HEK293 (cell line): Measurements from ENCODE around the gene NECTIN2.

Experiments used
- CTCF ChIP-seq: fragments of 450-650 bp; formaldehyde crosslinking; IDR thresholded peaks from 2 replicates; pipeline ENCODE4 v1.5.1; 2016; ENCODE audit warnings: missing biosample characterization, missing genetic modification characterization
- GLI2 ChIP-seq: fragments of 450-650 bp; formaldehyde crosslinking; IDR thresholded peaks from 2 replicates; pipeline ENCODE4; 2017; ENCODE audit warnings: missing biosample characterization, missing genetic modification characterization, low read depth, borderline replicate concordance
- GLIS1 ChIP-seq: fragments of 450-650 bp; formaldehyde crosslinking; IDR thresholded peaks from 2 replicates; pipeline ENCODE4 v1.5.1; 2016; ENCODE audit warnings: missing biosample characterization, missing genetic modification characterization
- HOXD13 ChIP-seq: sonication (generic); formaldehyde crosslinking; IDR thresholded peaks from 2 replicates; pipeline ENCODE4 v1.8.0; 2022; ENCODE audit warnings: missing genetic modification reagents, borderline replicate concordance
- KLF17 ChIP-seq: fragments of 450-650 bp; formaldehyde crosslinking; IDR thresholded peaks from 2 replicates; pipeline ENCODE4 v1.5.1; 2016; ENCODE audit warnings: missing biosample characterization, missing genetic modification characterization
- OSR2 ChIP-seq: fragments of 450-650 bp; formaldehyde crosslinking; IDR thresholded peaks from 2 replicates; pipeline ENCODE4 v1.5.1; 2016; ENCODE audit warnings: missing biosample characterization, missing genetic modification characterization
- REPIN1 ChIP-seq: fragments of 450-650 bp; formaldehyde crosslinking; IDR thresholded peaks from 2 replicates; pipeline ENCODE4 v1.5.1; 2017; ENCODE audit warnings: missing biosample characterization, missing genetic modification characterization, low read depth
- YY1 ChIP-seq: fragments of 450-650 bp; formaldehyde crosslinking; IDR thresholded peaks from 2 replicates; pipeline ENCODE4 v1.5.1; 2018; ENCODE audit warnings: missing biosample characterization, missing genetic modification characterization
- YY2 ChIP-seq: fragments of 450-650 bp; formaldehyde crosslinking; IDR thresholded peaks from 2 replicates; pipeline ENCODE4 v1.5.1; 2016; ENCODE audit warnings: missing biosample characterization, missing genetic modification characterization
- ZFP41 ChIP-seq: fragments of 450-650 bp; formaldehyde crosslinking; IDR thresholded peaks from 2 replicates; pipeline ENCODE4 v1.5.1; 2016; ENCODE audit warnings: missing biosample characterization, missing genetic modification characterization, borderline replicate concordance
- ZNF175 ChIP-seq: fragments of 450-650 bp; formaldehyde crosslinking; IDR thresholded peaks from 2 replicates; pipeline ENCODE4 v1.5.1; 2016; ENCODE audit warnings: missing biosample characterization, missing genetic modification characterization
- ZNF223 ChIP-seq: fragments of 450-650 bp; formaldehyde crosslinking; IDR thresholded peaks from 2 replicates; pipeline ENCODE4 v1.5.1; 2016; ENCODE audit warnings: missing biosample characterization, missing genetic modification characterization
- ZNF23 ChIP-seq: fragments of 450-650 bp; formaldehyde crosslinking; IDR thresholded peaks from 2 replicates; pipeline ENCODE4 v1.5.1; 2016; ENCODE audit warnings: missing biosample characterization, missing genetic modification characterization, borderline replicate concordance
- ZNF239 ChIP-seq: fragments of 450-650 bp; formaldehyde crosslinking; IDR thresholded peaks from 2 replicates; pipeline ENCODE4 v1.5.1; 2016; ENCODE audit warnings: missing biosample characterization, missing genetic modification characterization
- ZNF24 ChIP-seq: fragments of 450-650 bp; formaldehyde crosslinking; IDR thresholded peaks from 2 replicates; pipeline ENCODE4 v1.5.1; 2016; ENCODE audit warnings: missing biosample characterization, missing genetic modification characterization
- ZNF324 ChIP-seq: fragments of 450-650 bp; formaldehyde crosslinking; IDR thresholded peaks from 2 replicates; pipeline ENCODE4 v1.5.1; 2016; ENCODE audit warnings: missing biosample characterization, missing genetic modification characterization
- ZNF488 ChIP-seq: fragments of 450-650 bp; formaldehyde crosslinking; IDR thresholded peaks from 2 replicates; pipeline ENCODE4 v1.5.1; 2016; ENCODE audit warnings: missing biosample characterization, missing genetic modification characterization
- ZNF514 ChIP-seq: fragments of 450-650 bp; formaldehyde crosslinking; IDR thresholded peaks from 2 replicates; pipeline ENCODE4 v1.5.1; 2016; ENCODE audit warnings: missing biosample characterization, missing genetic modification characterization
- ZNF544 ChIP-seq: fragments of 450-650 bp; formaldehyde crosslinking; IDR thresholded peaks from 2 replicates; pipeline ENCODE4 v1.5.0; 2017; ENCODE audit warnings: missing biosample characterization, missing genetic modification characterization
- ZNF623 ChIP-seq: fragments of 450-650 bp; formaldehyde crosslinking; IDR thresholded peaks from 2 replicates; pipeline ENCODE4 v1.5.1; 2016; ENCODE audit warnings: missing biosample characterization, missing genetic modification characterization
- ZNF624 ChIP-seq: fragments of 450-650 bp; formaldehyde crosslinking; IDR thresholded peaks from 2 replicates; pipeline ENCODE4 v1.5.1; 2017; ENCODE audit warnings: missing biosample characterization, missing genetic modification characterization
- ZNF660 ChIP-seq: fragments of 450-650 bp; IDR thresholded peaks from 2 replicates; pipeline ENCODE4 v1.5.1; 2018; ENCODE audit warnings: missing biosample characterization, mild to moderate bottlenecking, missing genetic modification characterization
- ZNF664 ChIP-seq: fragments of 450-650 bp; formaldehyde crosslinking; IDR thresholded peaks from 2 replicates; pipeline ENCODE4 v1.5.1; 2016; ENCODE audit warnings: missing biosample characterization, missing genetic modification characterization
- ZNF670 ChIP-seq: fragments of 450-650 bp; formaldehyde crosslinking; IDR thresholded peaks from 2 replicates; pipeline ENCODE4 v1.5.1; 2016; ENCODE audit warnings: missing biosample characterization, missing genetic modification characterization, low read depth
- ZNF704 ChIP-seq: fragments of 450-650 bp; formaldehyde crosslinking; IDR thresholded peaks from 2 replicates; pipeline ENCODE4 v1.5.1; 2016; ENCODE audit warnings: missing biosample characterization, missing genetic modification characterization
- ZNF707 ChIP-seq: fragments of 450-650 bp; formaldehyde crosslinking; IDR thresholded peaks from 2 replicates; pipeline ENCODE4 v1.5.1; 2016; ENCODE audit warnings: missing biosample characterization, missing genetic modification characterization
- ZNF768 ChIP-seq: fragments of 450-650 bp; formaldehyde crosslinking; IDR thresholded peaks from 2 replicates; pipeline ENCODE4 v1.5.1; 2018; ENCODE audit warnings: missing biosample characterization, mild to moderate bottlenecking, missing genetic modification characterization
- ZNF792 ChIP-seq: fragments of 450-650 bp; formaldehyde crosslinking; IDR thresholded peaks from 2 replicates; pipeline ENCODE4 v1.5.1; 2016; ENCODE audit warnings: missing biosample characterization, missing genetic modification characterization
- ZNF837 ChIP-seq: fragments of 450-650 bp; formaldehyde crosslinking; IDR thresholded peaks from 2 replicates; pipeline ENCODE4 v1.5.1; 2016; ENCODE audit warnings: missing biosample characterization, missing genetic modification characterization
- ZSCAN4 ChIP-seq: fragments of 450-650 bp; formaldehyde crosslinking; IDR thresholded peaks from 2 replicates; pipeline ENCODE4 v1.5.1; 2017; ENCODE audit warnings: missing biosample characterization, missing genetic modification characterization
- TF ChIP-seq, protein P1 (sequence below): fragments of 450-650 bp; formaldehyde crosslinking; IDR thresholded peaks from 2 replicates; pipeline ENCODE4 v1.5.1; 2016; ENCODE audit warnings: missing biosample characterization, missing genetic modification characterization
- TF ChIP-seq, protein P2 (sequence below): fragments of 450-650 bp; formaldehyde crosslinking; IDR thresholded peaks from 2 replicates; pipeline ENCODE4 v1.5.1; 2016; ENCODE audit warnings: missing biosample characterization, missing genetic modification characterization, borderline replicate concordance

The NECTIN2 gene

DNA sequence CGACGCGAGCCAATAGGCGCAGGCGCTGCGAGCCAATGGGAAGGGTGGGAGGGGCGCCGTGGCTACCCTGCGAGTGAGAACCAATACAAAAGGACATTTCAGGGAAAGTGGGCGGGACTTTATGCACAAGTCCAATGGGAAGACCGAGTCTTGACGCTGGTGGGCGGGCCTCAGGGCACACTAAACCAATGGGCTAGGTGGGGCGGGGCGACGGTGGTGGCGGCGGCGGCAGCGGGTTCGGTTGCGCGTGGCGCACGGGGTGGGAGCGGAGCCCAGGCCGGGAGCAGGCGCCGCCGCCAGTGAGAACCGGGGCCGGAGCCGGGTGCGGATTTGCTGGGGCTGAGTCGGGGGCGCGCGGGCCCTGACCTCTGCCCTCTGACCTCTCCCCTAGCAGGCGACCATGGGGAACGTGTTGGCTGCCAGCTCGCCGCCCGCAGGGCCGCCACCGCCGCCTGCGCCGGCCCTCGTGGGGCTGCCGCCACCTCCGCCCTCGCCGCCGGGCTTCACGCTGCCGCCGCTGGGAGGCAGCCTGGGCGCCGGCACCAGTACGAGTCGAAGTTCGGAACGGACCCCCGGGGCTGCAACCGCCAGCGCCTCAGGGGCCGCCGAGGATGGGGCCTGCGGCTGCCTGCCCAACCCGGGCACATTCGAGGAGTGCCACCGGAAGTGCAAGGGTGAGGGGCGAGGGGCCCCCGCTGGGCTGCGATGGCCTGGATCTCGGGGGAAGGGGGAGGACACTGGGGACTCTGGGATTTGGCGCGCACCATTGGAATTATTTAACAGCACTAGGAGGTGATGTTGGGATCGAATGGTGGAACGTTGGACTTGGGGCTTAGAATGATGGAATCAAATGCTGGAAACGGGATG lies 45.2 kb downstream of the NECTIN2 start, which contains the start of gene TOMM40 (continued):
- TF ChIP-seq KLF17 (no peak), REPIN1 (tag by site-specific recombination) (no peak), ZNF792 (tag by site-specific recombination) (no peak), YY1 (tag by site-specific recombination) (0 out of 2 replicates have a peak, but pooled peaks have one; percentile 33), ZNF704 (tag by site-specific recombination) (no peak), ZNF623 (tag by site-specific recombination) (no peak), ZNF837 (tag by site-specific recombination) (no peak), ZNF239 (tag by site-specific recombination) (no peak), CTCF (peak; percentile 63), HOXD13 (no peak), ZNF175 (tag by site-specific recombination) (no peak), ZNF664 (tag by site-specific recombination) (no peak), ZNF24 (tag by site-specific recombination) (no peak), ZNF624 (no peak), ZNF544 (tag by site-specific recombination) (no peak), ZNF223 (tag by site-specific recombination) (no peak), ZNF324 (tag by site-specific recombination) (no peak), GLI2 (tag by site-specific recombination) (no peak), YY2 (tag by site-specific recombination) (no peak), ZNF707 (tag by site-specific recombination) (no peak), ZNF514 (no peak), ZNF23 (tag by site-specific recombination) (no peak), ZNF670 (no peak), ZSCAN4 (tag by site-specific recombination) (no peak), ZFP41 (tag by site-specific recombination) (no peak), ZNF768 (no peak), GLIS1 (0 out of 2 replicates have a peak, but pooled peaks have one; percentile 10), ZNF660 (no peak), OSR2 (tag by site-specific recombination) (no peak), ZNF488 (tag by site-specific recombination) (no peak)
- TF ChIP-seq, protein P1, sequence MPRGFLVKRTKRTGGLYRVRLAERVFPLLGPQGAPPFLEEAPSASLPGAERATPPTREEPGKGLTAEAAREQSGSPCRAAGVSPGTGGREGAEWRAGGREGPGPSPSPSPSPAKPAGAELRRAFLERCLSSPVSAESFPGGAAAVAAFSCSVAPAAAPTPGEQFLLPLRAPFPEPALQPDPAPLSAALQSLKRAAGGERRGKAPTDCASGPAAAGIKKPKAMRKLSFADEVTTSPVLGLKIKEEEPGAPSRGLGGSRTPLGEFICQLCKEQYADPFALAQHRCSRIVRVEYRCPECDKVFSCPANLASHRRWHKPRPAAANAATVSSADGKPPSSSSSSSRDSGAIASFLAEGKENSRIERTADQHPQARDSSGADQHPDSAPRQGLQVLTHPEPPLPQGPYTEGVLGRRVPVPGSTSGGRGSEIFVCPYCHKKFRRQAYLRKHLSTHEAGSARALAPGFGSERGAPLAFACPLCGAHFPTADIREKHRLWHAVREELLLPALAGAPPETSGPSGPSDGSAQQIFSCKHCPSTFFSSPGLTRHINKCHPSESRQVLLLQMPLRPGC: no peak
- TF ChIP-seq, protein P2, sequence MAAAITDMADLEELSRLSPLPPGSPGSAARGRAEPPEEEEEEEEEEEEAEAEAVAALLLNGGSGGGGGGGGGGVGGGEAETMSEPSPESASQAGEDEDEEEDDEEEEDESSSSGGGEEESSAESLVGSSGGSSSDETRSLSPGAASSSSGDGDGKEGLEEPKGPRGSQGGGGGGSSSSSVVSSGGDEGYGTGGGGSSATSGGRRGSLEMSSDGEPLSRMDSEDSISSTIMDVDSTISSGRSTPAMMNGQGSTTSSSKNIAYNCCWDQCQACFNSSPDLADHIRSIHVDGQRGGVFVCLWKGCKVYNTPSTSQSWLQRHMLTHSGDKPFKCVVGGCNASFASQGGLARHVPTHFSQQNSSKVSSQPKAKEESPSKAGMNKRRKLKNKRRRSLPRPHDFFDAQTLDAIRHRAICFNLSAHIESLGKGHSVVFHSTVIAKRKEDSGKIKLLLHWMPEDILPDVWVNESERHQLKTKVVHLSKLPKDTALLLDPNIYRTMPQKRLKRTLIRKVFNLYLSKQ (tag by site-specific recombination): no peak
